Fibroblast of skin of left biceps (primary cell): ENCODE measurements around the gene PIEZO1.

Source experiments
- DNase-seq, 2 experiments: peaks; one replicate each; pipeline ENCODE4 v3.0.0-alpha.2; 2013; ENCODE audit warnings: low read depth in 2 of 2

PIEZO1 gene

GRCh38 chr16:88721815-88722755 lies 62.9 kb downstream of the PIEZO1 start:
- DNase-seq, result no peak

- no peak for DNase-seq
Measured at GRCh38 chr16:88721236-88721635, 63.8 kb downstream of the PIEZO1 start.

- no peak for DNase-seq
Measured at GRCh38 chr16:88720396-88720970, 64.5 kb downstream of the PIEZO1 start.

GRCh38 chr16:88719933-88720296 lies 65.1 kb downstream of the PIEZO1 start:
- no peak for DNase-seq

- DNase-seq, result no peak
Measured at GRCh38 chr16:88719267-88719932, 65.6 kb downstream of the PIEZO1 start.

- no peak for DNase-seq
Measured at GRCh38 chr16:88718178-88718577, 66.8 kb downstream of the PIEZO1 start.

GRCh38 chr16:88716601-88717001 lies 68.4 kb downstream of the PIEZO1 start:
- no peak for DNase-seq

GRCh38 chr16:88716201-88716600 lies 68.8 kb downstream of the PIEZO1 start:
- no peak for DNase-seq

- no peak for DNase-seq
Measured at GRCh38 chr16:88715312-88716190, 69.5 kb downstream of the PIEZO1 start.

GRCh38 chr16:88714420-88715302 lies 70.4 kb downstream of the PIEZO1 start:
- no peak for DNase-seq

- DNase-seq, result no peak
Measured at GRCh38 chr16:88713568-88714419, 71.2 kb downstream of the PIEZO1 start.

GRCh38 chr16:88713054-88713453 lies 72.0 kb downstream of the PIEZO1 start:
- DNase-seq, result no peak

- DNase-seq, result no peak
Measured at GRCh38 chr16:88712362-88712979, 72.5 kb downstream of the PIEZO1 start.

GRCh38 chr16:88711750-88712340 lies 73.2 kb downstream of the PIEZO1 start:
- no peak for DNase-seq

- no peak for DNase-seq
Measured at GRCh38 chr16:88710556-88710955, 74.5 kb downstream of the PIEZO1 start.

- no peak for DNase-seq
Measured at GRCh38 chr16:88706965-88707826, 77.8 kb downstream of the PIEZO1 start.

- peak; percentile 60 to 63 for DNase-seq
Measured at GRCh38 chr16:88706229-88706964, 78.6 kb downstream of the PIEZO1 start, which contains the start of the genes CTU2 and RNF166. CTU2 (plus strand) TSS chr16:88706503; CDS start chr16:88706531, 28 bp downstream. RNF166 (minus strand) TSS chr16:88706408; CDS start chr16:88706325, 83 bp downstream.
